ENCODE results near the gene PTPRE. TPM values are rescaled to one million over a fixed set of nuclear protein-coding genes. Genes with fewer than 3 reads are reported as not detected.
A peak's percentile ranks its signal among the peaks of the same experiment; 100 is the strongest.

The PTPRE gene
- total RNA-seq, 6 experiments from 2014 or later: 2.3 to 9.2 (median 2.7) TPM

DNA sequence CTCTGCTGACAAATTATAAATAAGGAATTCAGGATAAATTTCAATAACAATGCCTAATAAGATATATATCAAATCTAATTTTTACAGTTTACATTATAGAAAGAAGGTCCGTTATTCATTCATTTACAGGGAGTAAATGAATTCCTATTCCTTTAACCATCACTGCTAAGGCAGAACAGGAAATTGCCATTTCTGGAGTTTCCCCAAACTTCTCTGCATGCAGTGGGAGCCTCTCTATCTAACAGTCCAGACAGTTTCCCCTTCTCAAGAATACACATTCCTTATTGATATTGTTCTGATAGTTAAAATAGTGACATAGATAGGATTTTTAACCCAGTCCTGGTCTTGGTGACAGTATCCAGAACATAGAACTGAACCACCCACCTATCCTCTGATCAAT is 195.0 kb downstream of the PTPRE start:
- Histone ChIP-seq H3K27me3 (no peaks in the 10 kb centered on the region), H3K9me3 (no peaks in the 10 kb centered on the region), H3K36me3 (no peaks in the 10 kb centered on the region), H3K4me3 (no peak overlapping the region), H3K27ac (no peak overlapping the region), H3K4me1 (no peaks in the 10 kb centered on the region)
- intact Hi-C loops (cut with DNase I): no loop called here
- ATAC-seq: no peak
- no peak for DNase-seq
- 73% methylated on average over 1 of the region's 1 CpG for WGBS (ENCODE audit: insufficient coverage, low coverage, low lambda C conversion rate, missing lambda C conversion rate)
- TF ChIP-seq POLR2A (IDR thresholded peaks at IDR 0.05): no peak
- TF ChIP-seq CTCF (IDR thresholded peaks at IDR 0.05): no peak

DNA sequence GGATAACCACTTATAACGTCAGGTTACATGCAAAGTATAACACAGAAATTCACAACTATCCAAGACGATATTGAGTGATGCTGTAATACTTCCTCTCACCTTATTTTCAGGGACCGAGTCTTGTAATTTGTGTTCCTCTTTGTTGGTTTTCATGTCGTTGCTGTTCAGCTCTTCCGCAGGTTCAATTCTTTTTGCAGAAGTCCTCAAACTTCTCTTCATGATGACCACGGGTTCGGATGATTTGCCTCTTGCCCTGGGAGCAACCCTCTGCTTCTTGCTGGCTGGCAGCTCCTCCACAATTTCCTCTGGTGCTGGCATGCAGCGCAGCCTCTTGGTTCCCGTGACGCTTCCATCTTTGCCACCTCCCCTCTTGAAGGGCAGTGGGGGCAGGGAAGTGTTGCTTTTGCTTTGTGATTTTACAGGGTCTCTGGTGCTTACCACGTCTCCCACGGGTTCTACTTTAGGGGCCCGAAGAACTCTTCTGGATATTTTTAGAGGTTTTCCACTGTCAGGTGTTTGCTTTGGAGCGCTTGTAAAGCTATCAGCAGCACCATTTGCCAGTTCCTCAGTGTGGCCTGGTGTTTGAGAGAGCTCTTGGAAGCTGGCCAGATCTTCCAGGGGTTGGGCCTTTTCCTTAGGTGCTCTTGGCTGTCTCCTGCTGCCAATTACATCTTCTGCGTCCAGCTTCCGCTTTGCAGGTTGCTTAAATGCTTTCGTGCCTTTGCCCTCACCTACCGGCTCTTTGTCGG is 195.8 kb downstream of the PTPRE start:
- DNase-seq: no peak
- Histone ChIP-seq H3K27me3 (no peaks in the 10 kb centered on the region), H3K9me3 (no peaks in the 10 kb centered on the region), H3K36me3 (no peaks in the 10 kb centered on the region), H3K4me3 (no peak overlapping the region), H3K4me1 (no peaks in the 10 kb centered on the region), H3K27ac (no peak overlapping the region)
- ATAC-seq: no peak
- TF ChIP-seq CTCF (IDR thresholded peaks at IDR 0.05) (no peak), POLR2A (IDR thresholded peaks at IDR 0.05) (no peak)
- intact Hi-C loops (cut with DNase I): no loop called here
- WGBS (ENCODE audit: insufficient coverage, low coverage, low lambda C conversion rate, missing lambda C conversion rate): 77% methylated on average over 12 of the region's 19 CpGs

GRCh38 chr10:128103229-128103714 is 196.4 kb downstream of the PTPRE start:
- H3K4me1 ChIP-seq: no peaks in the 10 kb centered on the region
- ATAC-seq: peak in 1 of 4 donors; percentile 20
- no peak overlapping the region for H3K27ac ChIP-seq
- DNase-seq: no peak
- no peaks in the 10 kb centered on the region for H3K9me3 ChIP-seq
- no peak overlapping the region for H3K4me3 ChIP-seq
- TF ChIP-seq POLR2A (IDR thresholded peaks at IDR 0.05) (no peak), CTCF (IDR thresholded peaks at IDR 0.05) (no peak)
- no peaks in the 10 kb centered on the region for H3K36me3 ChIP-seq
- no peaks in the 10 kb centered on the region for H3K27me3 ChIP-seq
- 77% methylated on average over 8 of the region's 8 CpGs for WGBS (ENCODE audit: insufficient coverage, low coverage, low lambda C conversion rate, missing lambda C conversion rate)
- intact Hi-C loops (cut with DNase I): no loop called here

DNA sequence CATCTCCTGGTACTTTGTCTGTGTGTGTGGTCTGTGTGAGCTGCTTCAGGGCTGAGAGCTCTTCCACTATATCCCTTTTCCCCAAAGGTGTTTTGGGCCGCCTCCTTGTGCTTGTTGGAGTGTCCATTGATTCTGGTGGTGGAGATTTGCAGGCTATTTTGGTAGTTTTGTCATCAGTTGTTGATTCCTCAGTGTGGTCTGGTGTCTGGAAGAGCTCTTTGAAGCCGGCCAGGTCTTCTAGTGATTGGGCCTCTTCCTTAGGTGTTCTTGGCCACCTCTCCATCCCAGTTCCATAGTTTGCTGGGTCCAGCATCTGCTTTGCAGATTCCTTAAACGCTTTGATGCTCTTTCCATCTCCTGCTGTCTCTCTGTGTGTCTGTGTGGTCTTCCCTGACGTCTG is 198.5 kb downstream of the PTPRE start:
- WGBS (ENCODE audit: insufficient coverage, low coverage, low lambda C conversion rate, missing lambda C conversion rate): 100% methylated on average over 1 of the region's 4 CpGs
- no peaks in the 10 kb centered on the region for H3K27me3 ChIP-seq
- H3K4me1 ChIP-seq: no peaks in the 10 kb centered on the region
- no peak overlapping the region for H3K27ac ChIP-seq
- H3K4me3 ChIP-seq: no peak overlapping the region
- no peaks in the 10 kb centered on the region for H3K9me3 ChIP-seq
- TF ChIP-seq POLR2A (IDR thresholded peaks at IDR 0.05): no peak
- TF ChIP-seq CTCF (IDR thresholded peaks at IDR 0.05): no peak
- intact Hi-C loops (cut with DNase I): no loop called here
- DNase-seq (no peak), ATAC-seq (no peak)
- no peaks in the 10 kb centered on the region for H3K36me3 ChIP-seq

Data from right lobe of liver (tissue), 6 donors.